SHP77 (cell line): Measurements from ENCODE around the gene AGTR1.
A peak's percentile ranks its signal among the peaks of the same experiment; 100 is the strongest.
"Not testable (repeated sequence)": the region's sequence is repeated elsewhere in the genome, so short reads cannot be mapped to it uniquely, and the experiment has no call there.

Experiments
- DNase-seq, 2 experiments: peaks; one replicate each; lab custom pipeline; 2025; lab: John Stamatoyannopoulos, UW

AGTR1 gene

GRCh38 chr3:148758303-148758884 is 60.7 kb downstream of the AGTR1 start:
- DNase-seq = no peak

GRCh38 chr3:148759430-148759829 is 61.7 kb downstream of the AGTR1 start:
- no peak for DNase-seq

DNA sequence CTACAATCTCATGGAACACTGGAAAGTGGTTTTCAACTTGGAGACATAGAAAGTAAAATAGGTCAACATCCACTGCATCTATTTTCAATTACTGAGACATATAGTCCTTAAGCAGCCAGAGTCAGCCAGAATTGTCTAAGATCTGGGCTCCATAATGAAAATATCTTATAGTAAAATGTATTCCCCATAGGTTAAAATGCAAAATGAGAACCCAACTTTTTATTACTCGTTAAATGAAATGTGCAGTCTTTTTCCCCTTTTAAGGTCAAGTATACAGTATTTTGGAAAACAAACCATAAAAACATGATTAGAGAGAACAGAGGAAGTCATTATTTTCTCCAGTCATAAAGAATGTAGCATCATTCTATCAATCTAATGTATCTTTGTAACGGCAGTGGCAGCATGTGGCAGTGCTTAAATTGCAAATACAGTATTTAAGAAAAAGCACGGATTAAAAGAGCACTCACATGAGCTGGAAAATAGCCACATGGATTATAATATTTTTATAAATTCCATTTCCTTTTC is 65.5 kb downstream of the AGTR1 start:
- no peak for DNase-seq

- no peak for DNase-seq
These were observed 66.6 kb downstream of the AGTR1 start for GRCh38 chr3:148763986-148764935.

GRCh38 chr3:148772361-148772760 is 74.7 kb downstream of the AGTR1 start:
- no peak for DNase-seq

GRCh38 chr3:148772835-148773234 is 75.1 kb downstream of the AGTR1 start:
- DNase-seq = no peak

DNA sequence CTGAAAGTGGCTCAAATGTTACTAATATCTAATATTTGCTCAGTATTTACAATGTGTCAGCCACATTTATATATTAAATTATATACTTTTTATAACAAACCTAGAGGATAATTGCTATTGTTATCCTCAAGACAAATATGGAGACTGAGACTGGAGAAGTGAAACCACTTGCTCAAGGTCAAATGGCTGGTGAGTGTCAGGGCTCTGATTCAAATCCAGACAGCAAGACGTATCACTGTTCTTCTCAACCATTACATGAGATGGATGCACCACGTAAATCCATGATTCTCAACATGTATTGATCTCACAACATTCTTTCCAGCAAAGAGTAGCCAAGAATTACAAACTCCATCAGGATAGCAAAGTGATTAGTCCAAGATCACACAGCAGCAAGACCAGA is 76.1 kb downstream of the AGTR1 start:
- no peak for DNase-seq

DNA sequence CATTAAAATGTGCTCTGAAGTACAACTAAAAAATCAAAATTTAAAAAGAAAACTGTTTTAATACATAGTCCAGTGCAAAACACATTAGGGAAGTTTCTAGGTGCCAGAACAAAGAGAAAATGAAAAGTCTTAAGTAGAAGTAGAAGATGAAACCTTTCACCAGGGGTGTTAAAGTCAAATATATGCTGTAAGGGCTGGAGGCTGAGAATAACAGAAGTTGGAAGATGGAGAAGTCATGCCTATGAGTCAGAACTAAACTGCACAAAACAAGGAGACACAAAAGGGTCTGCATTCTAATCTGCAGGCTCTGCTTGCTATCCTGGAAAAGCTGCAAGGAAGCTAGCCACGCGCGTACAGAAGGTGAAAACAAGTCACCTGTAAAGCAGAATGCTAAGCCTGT is 81.2 kb downstream of the AGTR1 start:
- no peak for DNase-seq

DNA sequence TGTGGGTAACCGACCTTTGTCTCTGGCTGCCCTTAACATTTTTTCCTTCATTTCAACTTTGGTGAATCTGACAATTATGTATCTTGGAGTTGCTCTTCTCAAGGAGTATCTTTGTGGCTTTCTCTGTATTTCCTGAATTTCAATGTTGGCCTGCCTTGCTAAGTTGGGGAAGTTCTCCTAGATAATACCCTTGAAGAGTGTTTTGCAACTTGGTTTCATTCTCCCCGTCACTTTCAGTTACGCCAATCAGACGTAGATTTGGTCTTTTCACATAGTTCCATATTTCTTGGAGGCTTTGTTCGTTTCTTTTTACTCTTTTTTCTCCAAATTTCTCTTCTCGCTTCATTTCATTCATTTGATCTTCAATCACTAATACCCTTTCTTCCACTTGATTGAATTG is 87.3 kb downstream of the AGTR1 start:
- DNase-seq = not testable (repeated sequence)

DNA sequence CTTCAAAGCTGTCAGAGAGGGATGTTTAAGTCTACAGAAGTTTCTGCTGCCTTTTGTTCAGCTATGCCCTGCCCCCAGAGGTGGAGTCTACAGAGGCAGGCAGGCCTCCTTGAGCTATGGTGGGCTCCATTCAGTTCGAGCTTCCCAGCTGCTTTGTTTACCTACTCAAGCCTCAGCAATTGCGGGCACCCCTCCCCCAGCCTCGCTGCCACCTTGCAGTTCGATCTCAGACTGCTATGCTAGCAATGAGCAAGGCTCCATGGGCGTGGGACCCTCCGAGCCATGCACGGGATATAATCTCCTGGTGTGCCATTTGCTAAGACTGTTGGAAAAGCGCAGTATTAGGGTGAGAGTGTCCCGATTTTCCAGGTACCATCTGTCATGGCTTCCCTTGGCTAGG is 88.5 kb downstream of the AGTR1 start:
- DNase-seq = not testable (repeated sequence)

GRCh38 chr3:148789146-148789545 is 91.4 kb downstream of the AGTR1 start:
- peak; percentile 10 to 26 for DNase-seq

- no peak for DNase-seq
These were observed 92.2 kb downstream of the AGTR1 start for GRCh38 chr3:148789906-148790305.

- DNase-seq = peak in 1 of 2 experiments; percentile 27
These were observed 92.7 kb downstream of the AGTR1 start for GRCh38 chr3:148790370-148790769.

DNA sequence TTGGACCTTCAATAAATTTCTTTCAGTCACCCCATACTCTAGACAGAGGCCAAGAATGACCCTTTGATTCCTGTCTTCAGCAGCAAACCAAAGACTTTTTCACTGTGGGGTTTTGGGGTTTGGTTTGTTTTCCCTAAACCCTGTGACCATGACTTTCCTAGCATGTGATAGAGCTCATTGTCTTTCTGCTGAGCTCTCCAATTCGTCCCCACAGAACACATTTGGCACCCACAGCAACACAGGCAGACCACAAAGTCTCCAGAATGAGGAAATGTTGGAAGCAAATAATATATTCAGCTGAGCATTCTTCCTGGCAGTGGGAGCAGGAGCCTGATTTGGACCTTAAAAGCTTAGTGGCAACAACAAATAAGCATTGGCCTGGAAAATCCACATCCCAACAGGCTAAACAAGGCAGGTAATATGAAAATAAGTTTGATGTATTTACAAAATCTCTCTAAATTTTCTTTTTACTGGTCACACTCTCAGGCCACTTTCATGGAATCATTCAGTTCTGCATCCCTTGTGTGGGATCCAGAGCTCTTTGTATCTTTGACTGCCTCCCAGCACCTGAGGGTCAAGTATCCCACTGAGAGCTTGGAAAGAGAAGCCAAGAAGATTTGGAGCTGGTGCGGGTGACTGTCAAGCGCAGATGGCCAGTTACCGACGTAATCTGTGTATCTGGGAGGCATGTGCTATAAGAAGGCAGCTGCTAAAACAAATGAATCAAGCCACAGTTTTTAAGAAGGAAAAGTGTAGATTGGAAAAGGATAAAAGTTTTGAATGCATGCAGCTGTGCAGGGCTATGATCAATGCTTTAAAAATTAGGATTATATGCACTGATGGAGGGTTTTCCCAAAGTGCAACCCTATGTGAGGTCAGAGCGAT is 93.4 kb downstream of the AGTR1 start:
- peak; percentile 66 to 86 for DNase-seq

GRCh38 chr3:148791920-148792319 is 94.2 kb downstream of the AGTR1 start:
- DNase-seq = no peak

DNA sequence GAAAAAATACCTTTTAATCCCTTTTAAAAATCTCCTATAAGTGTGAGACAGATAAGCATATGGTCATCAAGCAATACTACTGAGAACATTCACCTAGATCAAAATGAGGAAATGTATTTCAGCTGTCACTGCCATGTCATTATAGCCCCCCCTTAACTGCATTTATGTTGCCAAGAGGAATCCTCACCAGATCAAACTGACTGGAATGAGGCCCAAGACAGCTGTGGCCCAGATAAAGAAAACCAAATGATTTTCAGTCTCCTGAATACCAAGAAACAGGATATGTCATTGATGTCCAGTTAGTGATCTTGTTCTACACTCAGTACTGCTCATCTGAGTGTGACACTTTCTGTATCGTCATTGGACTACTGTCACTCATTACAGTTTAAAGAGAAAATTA is 94.8 kb downstream of the AGTR1 start:
- DNase-seq = no peak
